ENCODE results near the gene SPG7. TPM values are rescaled to one million over a fixed set of nuclear protein-coding genes. Genes with fewer than 3 reads are reported as not detected.
"Not testable (repeated sequence)": the region's sequence is repeated elsewhere in the genome, so short reads cannot be mapped to it uniquely, and the experiment has no call there.

SPG7 gene
- total RNA-seq, result 10 to 100 TPM; 67.9 to 70.4 TPM

DNA sequence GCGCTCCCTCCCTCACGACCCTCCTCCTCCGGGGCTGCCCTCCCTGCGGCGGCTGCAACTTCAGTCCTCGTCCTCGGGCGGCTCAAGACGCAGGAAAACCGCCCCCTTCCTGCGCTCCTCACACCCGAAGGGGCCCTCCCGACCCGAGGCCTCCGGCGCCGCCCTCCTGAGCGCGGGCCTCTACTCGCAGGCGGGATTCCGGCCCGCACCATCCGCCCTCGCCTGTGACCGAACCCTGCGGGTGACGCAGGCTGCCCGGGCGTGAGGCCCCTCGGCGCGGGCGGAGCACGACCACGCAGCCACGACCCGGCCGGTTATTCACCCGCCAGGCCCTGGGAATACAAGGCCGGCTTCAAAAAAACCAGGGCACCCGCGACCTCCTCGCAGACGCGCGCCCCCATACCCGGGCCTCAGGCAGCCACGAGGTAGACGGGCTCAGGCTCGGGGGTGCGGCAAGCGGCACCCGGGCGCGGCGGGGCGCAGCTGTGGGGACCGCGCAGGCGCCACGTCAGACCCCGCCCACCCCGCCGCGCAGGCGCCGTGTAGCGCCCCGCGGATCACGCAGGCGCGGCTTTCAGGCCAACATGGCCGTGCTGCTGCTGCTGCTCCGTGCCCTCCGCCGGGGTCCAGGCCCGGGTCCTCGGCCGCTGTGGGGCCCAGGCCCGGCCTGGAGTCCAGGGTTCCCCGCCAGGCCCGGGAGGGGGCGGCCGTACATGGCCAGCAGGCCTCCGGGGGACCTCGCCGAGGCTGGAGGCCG, at the start of gene SPG7:
SPG7 (plus strand) TSS at position 570 of the 757 bp plus-strand sequence; CDS start at position 585, 15 bp downstream.
- intact Hi-C loops (cut with micrococcal nuclease), result loop anchor here (5.0 to 10.0 kb wide), 2 partner anchors 54 to 483 kb away; partner anchors contain the start of gene RPL13
- peak within 1 kb of the TSS; percentile 94 for H3K27ac Mint-ChIP-seq
- H3K4me1 Mint-ChIP-seq (ENCODE audit: low read depth), result peaks cover 25% of the 10 kb centered on the region
- H3K9me3 Mint-ChIP-seq, result no peaks in the 10 kb centered on the region
- peak; percentile 93 for DNase-seq
- ChIA-PET POLR2A (interaction anchor here (0.6 to 3.0 kb wide), 19 partner anchors 10 to 917 kb away, joined by 3 to 32 read pairs (median 3); partner anchors contain the start of genes ANKRD11, CHMP1A and SPATA33), CTCF (interaction anchor here (0.6 to 3.3 kb wide), 23 partner anchors 9 to 337 kb away, joined by 3 to 19 read pairs (median 4); partner anchors contain the start of genes CDH15 and ZNF778)
- no peaks in the 10 kb centered on the region for H3K27me3 Mint-ChIP-seq
- H3K36me3 Mint-ChIP-seq, result peaks cover 10% of the 10 kb centered on the region
- peak within 1 kb of the TSS; percentile 94 for H3K4me3 Mint-ChIP-seq

DNA sequence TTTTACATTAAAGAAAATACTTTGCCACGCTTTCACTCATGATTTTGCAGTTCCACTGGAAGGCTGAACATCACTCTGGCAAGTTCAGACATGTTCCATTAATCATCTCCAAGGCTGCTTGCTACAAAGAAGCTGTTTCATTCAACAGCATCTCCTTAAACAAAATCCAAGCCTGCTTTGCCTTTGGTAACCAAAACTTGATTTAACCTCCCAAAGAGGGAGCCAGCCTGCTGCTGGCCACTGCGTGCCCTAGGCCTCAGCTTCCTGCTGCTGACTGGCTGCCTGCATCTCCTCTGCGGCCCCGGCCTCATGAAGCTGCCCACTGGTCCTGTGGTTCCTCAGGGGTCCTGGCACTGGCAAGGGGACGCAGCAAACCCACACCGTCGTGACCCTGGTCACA, 49.7 kb upstream of the SPG7 start:
- CTCF ChIA-PET, result no interaction called here
- intact Hi-C loops (cut with micrococcal nuclease), result no loop called here

DNA sequence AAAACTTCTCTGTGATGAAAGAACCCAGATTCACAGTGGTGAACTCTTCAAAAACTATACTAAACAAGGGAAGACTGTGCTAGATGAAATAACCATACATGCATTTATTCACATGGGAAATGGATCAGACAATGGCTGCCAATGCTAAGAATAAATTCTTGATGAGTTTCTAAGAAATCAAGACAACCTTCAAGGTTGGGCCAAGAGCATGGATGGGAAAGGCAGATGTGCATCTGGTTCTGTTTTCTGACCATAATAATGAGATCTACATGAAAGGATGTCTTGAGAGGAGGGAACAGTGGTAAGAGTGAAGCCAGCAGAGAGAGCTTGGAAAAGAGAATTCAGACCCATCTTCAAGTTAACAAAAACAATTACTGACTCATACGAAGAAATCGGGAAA, 49.2 kb upstream of the SPG7 start:
- POLR2A ChIA-PET, result no interaction called here
- no peak overlapping the region for H3K4me3 Mint-ChIP-seq
- CTCF ChIA-PET, result no interaction called here

More for the DNA sequence above, 49.7 kb upstream of the SPG7 start:
- no peaks in the 10 kb centered on the region for H3K27me3 Mint-ChIP-seq
- H3K4me3 Mint-ChIP-seq, result no peak overlapping the region
- POLR2A ChIA-PET, result interaction anchor here (0.6 kb wide), 1 partner anchor 8 kb away, joined by 3 read pairs; no protein-coding TSS in a partner anchor
- peaks cover 59% of the 10 kb centered on the region for H3K4me1 Mint-ChIP-seq (ENCODE audit: low read depth)
- H3K36me3 Mint-ChIP-seq, result peaks cover 10% of the 10 kb centered on the region
- no peak overlapping the region for H3K27ac Mint-ChIP-seq
- no peaks in the 10 kb centered on the region for H3K9me3 Mint-ChIP-seq
- no peak for DNase-seq

DNA sequence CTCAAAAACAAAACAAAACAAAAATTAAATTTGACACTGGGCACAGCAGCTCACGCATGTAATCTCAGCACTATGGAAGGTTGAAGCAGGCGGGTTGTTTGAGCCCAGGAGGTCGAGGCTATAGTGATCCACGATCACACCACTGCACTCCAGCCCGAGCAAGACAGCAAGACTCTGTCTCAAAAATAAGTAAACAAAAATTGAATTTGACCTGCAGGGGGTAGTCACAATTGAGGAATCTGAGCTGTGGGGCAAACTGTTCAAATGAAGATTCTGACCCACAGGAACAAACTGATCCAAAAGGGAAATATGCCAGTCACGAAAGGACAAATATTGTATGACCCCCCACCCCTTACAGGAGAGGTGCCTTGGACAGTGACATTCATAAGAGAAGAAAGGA, 47.6 kb upstream of the SPG7 start:
- Mint-ChIP-seq H3K27ac (no peak overlapping the region), H3K36me3 (peaks cover 10% of the 10 kb centered on the region), H3K4me1 (ENCODE audit: low read depth) (peaks cover 56% of the 10 kb centered on the region), H3K4me3 (no peak overlapping the region), H3K27me3 (no peaks in the 10 kb centered on the region), H3K9me3 (no peaks in the 10 kb centered on the region)
- DNase-seq, result no peak
- CTCF ChIA-PET, result interaction anchor here (0.7 kb wide), 1 partner anchor 48 kb away, joined by 3 read pairs; no protein-coding TSS in a partner anchor
- intact Hi-C loops (cut with micrococcal nuclease), result no loop called here
- POLR2A ChIA-PET, result no interaction called here

More for the DNA sequence above, 49.2 kb upstream of the SPG7 start:
- no peaks in the 10 kb centered on the region for H3K27me3 Mint-ChIP-seq
- peaks cover 10% of the 10 kb centered on the region for H3K36me3 Mint-ChIP-seq
- H3K27ac Mint-ChIP-seq, result peak overlapping the region; percentile 21
- DNase-seq, result no peak
- no peaks in the 10 kb centered on the region for H3K9me3 Mint-ChIP-seq
- intact Hi-C loops (cut with micrococcal nuclease), result no loop called here
- peaks cover 55% of the 10 kb centered on the region for H3K4me1 Mint-ChIP-seq (ENCODE audit: low read depth)

DNA sequence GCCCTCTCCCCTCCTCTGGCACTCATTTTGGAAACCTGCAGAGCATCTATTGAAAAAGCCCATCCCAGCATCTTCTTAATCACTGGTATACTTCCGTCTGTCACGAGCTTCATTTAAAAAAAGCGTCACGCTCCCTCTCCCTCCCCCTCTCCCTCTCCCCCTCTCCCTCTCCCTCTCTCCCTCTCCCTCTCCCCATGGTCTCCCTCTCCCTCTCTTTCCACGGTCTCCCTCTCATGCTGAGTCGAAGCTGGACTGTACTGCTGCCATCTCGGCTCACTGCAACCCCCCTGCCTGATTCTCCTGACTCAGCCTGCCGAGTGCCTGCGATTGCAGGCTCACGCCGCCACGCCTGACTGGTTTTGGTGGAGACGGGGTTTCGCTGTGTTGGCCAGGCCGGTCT, 46.3 kb upstream of the SPG7 start:
- POLR2A ChIA-PET; H3K27me3 Mint-ChIP-seq; DNase-seq; H3K27ac Mint-ChIP-seq; intact Hi-C loops (cut with micrococcal nuclease); H3K9me3 Mint-ChIP-seq; H3K4me3 Mint-ChIP-seq: not testable (repeated sequence)
- CTCF ChIA-PET, result interaction anchor here (0.8 kb wide), 1 partner anchor 27 kb away, joined by 3 read pairs; no protein-coding TSS in a partner anchor
- peaks cover 11% of the 10 kb centered on the region for H3K36me3 Mint-ChIP-seq
- peaks cover 56% of the 10 kb centered on the region for H3K4me1 Mint-ChIP-seq (ENCODE audit: low read depth)

DNA sequence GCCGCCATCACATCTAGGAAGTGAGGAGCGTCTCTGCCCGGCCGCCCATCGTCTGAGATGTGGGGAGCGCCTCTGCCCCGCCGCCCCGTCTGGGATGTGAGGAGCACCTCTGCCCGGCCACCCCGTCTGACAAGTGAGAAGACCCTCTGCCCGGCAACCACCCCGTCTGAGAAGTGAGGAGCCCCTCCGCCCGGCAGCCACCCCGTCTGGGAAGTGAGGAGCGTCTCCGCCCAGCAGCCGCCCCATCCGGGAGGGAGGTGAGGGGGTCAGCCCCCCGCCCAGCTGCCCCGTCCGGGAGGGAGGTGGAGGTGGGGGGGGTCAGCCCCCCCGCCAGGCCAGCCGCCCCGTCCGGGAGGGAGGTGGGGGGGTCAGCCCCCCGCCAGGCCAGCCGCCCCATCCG, 45.6 kb upstream of the SPG7 start:
- CTCF ChIA-PET; POLR2A ChIA-PET; H3K9me3 Mint-ChIP-seq; H3K27me3 Mint-ChIP-seq; H3K36me3 Mint-ChIP-seq; H3K4me3 Mint-ChIP-seq; DNase-seq; intact Hi-C loops (cut with micrococcal nuclease); H3K27ac Mint-ChIP-seq: not testable (repeated sequence)
- H3K4me1 Mint-ChIP-seq (ENCODE audit: low read depth), result peaks cover 61% of the 10 kb centered on the region

DNA sequence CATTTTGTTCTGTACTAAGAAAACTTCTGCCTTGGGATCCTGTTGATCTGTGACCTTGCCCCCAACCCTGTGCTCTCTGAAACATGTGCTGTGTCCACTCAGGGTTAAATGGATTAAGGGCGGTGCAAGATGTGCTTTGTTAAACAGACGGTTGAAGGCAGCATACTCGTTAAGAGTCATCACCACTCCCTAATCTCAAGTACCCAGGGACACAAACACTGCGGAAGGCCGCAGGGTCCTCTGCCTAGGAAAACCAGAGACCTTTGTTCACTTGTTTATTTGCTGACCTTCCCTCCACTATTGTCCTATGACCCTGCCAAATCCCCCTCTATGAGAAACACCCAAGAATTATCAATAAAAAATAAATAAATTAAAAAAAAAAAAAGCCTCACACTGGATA, 44.9 kb upstream of the SPG7 start:
- H3K36me3 Mint-ChIP-seq; H3K27me3 Mint-ChIP-seq; H3K4me3 Mint-ChIP-seq; H3K9me3 Mint-ChIP-seq; H3K27ac Mint-ChIP-seq; DNase-seq; POLR2A ChIA-PET; CTCF ChIA-PET; intact Hi-C loops (cut with micrococcal nuclease): not testable (repeated sequence)
- H3K4me1 Mint-ChIP-seq (ENCODE audit: low read depth), result peaks cover 64% of the 10 kb centered on the region

DNA sequence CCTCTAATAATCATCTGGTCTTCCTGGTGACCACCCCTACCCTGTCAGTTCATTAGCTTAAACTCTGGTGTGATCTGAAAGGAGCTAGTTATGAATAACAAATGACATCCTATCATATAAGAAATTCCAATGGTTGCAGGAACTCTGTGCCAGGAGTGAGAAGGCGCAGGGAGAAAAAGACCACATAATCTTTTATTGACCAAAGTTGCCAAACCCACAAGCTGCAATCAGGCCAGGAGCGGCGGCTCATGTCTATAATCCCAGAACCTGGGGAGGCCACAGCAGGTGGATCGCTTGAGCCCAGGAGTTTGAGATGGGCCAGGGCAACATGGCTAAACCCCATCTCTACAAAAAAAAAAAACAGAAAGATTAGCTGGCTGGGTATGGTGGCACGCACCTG, 41.3 kb upstream of the SPG7 start:
- DNase-seq, result no peak
- no peaks in the 10 kb centered on the region for H3K9me3 Mint-ChIP-seq
- H3K36me3 Mint-ChIP-seq, result peaks cover 7% of the 10 kb centered on the region
- peaks cover 53% of the 10 kb centered on the region for H3K4me1 Mint-ChIP-seq (ENCODE audit: low read depth)
- H3K27ac Mint-ChIP-seq, result no peak overlapping the region
- no peak overlapping the region for H3K4me3 Mint-ChIP-seq
- ChIA-PET CTCF (interaction anchor here (1.0 kb wide), 1 partner anchor 11 kb away, joined by 3 read pairs; no protein-coding TSS in a partner anchor), POLR2A (interaction anchor here (0.5 to 0.8 kb wide), 2 partner anchors 9 to 15 kb away, joined by 3 read pairs; no protein-coding TSS in a partner anchor)
- H3K27me3 Mint-ChIP-seq, result no peaks in the 10 kb centered on the region
- intact Hi-C loops (cut with micrococcal nuclease), result no loop called here

DNA sequence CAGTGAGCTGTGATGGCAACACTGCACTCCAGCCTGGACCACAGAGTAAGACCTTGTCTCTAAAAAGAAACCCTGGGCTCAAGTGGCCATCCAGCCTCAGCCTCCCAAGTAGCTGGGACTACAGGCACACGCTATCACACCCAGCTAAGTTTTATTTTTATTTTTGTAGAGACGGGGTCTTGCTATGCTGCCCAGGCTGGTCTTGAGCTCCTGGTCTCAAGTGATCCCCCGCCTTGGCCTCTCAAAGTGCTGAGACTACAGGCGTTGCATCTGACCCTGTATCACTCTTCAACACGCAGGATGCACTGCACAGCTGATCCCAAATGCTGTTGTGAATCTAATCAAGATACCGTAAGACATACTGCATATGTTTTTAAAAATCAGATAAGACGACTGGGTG, 40.8 kb upstream of the SPG7 start:
- DNase-seq, result no peak
- Mint-ChIP-seq H3K36me3 (peaks cover 7% of the 10 kb centered on the region), H3K27ac (no peak overlapping the region), H3K4me3 (no peak overlapping the region), H3K9me3 (no peaks in the 10 kb centered on the region), H3K27me3 (no peaks in the 10 kb centered on the region), H3K4me1 (ENCODE audit: low read depth) (peaks cover 57% of the 10 kb centered on the region)
- CTCF ChIA-PET, result interaction anchor here (1.0 kb wide), 1 partner anchor 12 kb away, joined by 3 read pairs; no protein-coding TSS in a partner anchor
- intact Hi-C loops (cut with micrococcal nuclease), result no loop called here
- POLR2A ChIA-PET, result interaction anchor here (0.8 kb wide), 1 partner anchor 15 kb away, joined by 3 read pairs; no protein-coding TSS in a partner anchor

DNA sequence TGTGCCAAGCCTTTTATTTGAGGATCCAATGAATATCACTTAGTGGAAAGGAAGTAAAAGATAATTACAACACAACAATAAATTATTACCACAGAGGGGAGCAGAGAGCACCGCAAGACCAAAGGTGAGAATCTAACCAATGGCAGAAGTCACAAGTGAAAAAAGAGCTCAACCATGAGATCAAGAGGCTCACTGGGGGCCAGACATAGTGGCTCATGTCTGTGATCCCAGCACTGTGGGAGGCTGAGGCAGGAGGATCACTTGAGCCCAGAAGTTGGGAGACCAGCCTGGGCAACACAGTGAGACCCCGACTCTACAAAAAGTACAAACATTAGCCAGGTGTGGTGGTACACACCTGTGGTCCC, 35.5 kb upstream of the SPG7 start:
- Mint-ChIP-seq H3K36me3 (peaks cover 4% of the 10 kb centered on the region), H3K27me3 (no peaks in the 10 kb centered on the region), H3K9me3 (no peaks in the 10 kb centered on the region), H3K4me1 (ENCODE audit: low read depth) (peaks cover 77% of the 10 kb centered on the region), H3K4me3 (no peak overlapping the region), H3K27ac (no peak overlapping the region)
- DNase-seq, result no peak
- ChIA-PET CTCF (interaction anchor here (1.4 kb wide), 1 partner anchor 10 kb away, joined by 3 read pairs; no protein-coding TSS in a partner anchor), POLR2A (interaction anchor here (0.9 kb wide), 1 partner anchor 16 kb away, joined by 3 read pairs; no protein-coding TSS in a partner anchor)
- intact Hi-C loops (cut with micrococcal nuclease), result no loop called here

DNA sequence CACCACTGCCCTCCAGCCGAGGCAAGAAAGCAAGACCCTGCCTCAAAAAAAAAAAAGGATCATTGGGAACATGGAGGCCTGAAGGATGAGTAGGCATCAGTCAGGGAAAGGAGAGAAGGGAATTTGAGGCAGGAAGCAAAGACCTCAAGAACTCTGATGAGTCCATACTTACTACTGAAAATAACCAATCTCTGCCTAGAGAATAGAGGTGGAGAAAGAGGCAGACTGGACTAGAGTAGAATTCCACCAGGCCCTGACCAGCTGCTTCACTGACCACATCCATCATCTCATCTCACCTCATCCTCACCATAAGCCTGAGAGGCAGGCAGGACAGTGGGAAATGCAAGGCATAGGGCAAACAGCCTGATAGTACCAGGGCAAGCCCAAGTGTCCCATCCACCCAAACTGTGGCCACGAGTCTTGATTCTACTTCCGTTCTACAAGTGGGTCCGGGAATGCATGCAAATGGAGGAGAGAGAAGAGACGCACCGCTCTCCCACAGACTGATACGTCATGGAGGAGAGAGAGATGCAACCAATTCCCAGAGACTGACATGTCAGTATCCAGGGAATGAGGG, 35.0 kb upstream of the SPG7 start:
- POLR2A ChIA-PET, result interaction anchor here (1.5 kb wide), 1 partner anchor 12 kb away, joined by 4 read pairs; no protein-coding TSS in a partner anchor
- Mint-ChIP-seq H3K36me3 (peaks cover 4% of the 10 kb centered on the region), H3K27me3 (no peaks in the 10 kb centered on the region), H3K27ac (no peak overlapping the region), H3K4me1 (ENCODE audit: low read depth) (peaks cover 77% of the 10 kb centered on the region), H3K9me3 (no peaks in the 10 kb centered on the region), H3K4me3 (no peak overlapping the region)
- CTCF ChIA-PET, result interaction anchor here (1.4 kb wide), 1 partner anchor 9 kb away, joined by 3 read pairs; no protein-coding TSS in a partner anchor
- DNase-seq, result no peak
- intact Hi-C loops (cut with micrococcal nuclease), result no loop called here

DNA sequence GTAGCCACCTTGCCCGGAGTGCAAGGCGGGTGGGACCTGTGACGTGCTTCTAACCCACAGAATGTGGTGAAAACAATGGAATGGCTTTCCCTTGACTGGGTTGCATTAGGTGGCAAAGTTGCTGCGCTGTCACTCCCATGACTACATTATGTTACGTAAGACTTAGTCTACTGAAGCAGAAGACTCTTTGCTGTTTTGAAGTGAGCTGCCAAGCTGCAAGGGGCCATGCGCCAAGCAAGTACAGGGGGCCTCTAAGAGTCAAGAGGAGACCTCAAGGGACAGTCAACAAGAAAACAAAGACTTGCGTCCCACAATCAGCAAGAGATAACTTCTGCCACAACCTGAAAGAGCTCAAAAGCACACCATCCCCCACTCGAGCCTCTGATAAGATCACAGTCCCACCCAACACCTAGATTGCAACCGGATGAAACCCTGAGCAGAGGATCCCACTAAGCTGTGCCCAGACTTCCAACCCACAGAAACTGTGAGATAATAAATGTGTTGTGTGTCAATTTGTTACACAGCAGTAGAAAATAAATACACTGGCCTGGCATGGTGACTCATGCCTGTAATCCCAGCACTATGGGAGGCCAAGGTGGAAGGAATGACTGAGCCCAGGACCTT, 34.3 kb upstream of the SPG7 start:
- intact Hi-C loops (cut with micrococcal nuclease), result no loop called here
- Mint-ChIP-seq H3K36me3 (peaks cover 4% of the 10 kb centered on the region), H3K4me1 (ENCODE audit: low read depth) (peaks cover 82% of the 10 kb centered on the region), H3K27ac (peak overlapping the region; percentile 67), H3K4me3 (no peak overlapping the region), H3K27me3 (no peaks in the 10 kb centered on the region), H3K9me3 (no peaks in the 10 kb centered on the region)
- ChIA-PET CTCF (interaction anchor here (0.7 to 1.0 kb wide), 2 partner anchors 19 to 138 kb away, joined by 4 to 6 read pairs; no protein-coding TSS in a partner anchor), POLR2A (interaction anchor here (1.5 kb wide), 1 partner anchor 11 kb away, joined by 4 read pairs; no protein-coding TSS in a partner anchor)
- no peak for DNase-seq

Measured in activated CD4-positive, alpha-beta memory T cell treated with anti-CD3 and anti-CD28 coated beads for 36 hours (primary cell).